Endothelial cell of umbilical vein (primary cell): ENCODE measurements around the gene SLC36A4. TPM values are rescaled to one million over a fixed set of nuclear protein-coding genes. Genes with fewer than 3 reads are reported as not detected.

Experiments
- BruUV-seq: library from RNA; stranded (reverse); fragments of 400-500 nt; replicated peaks from 2 replicates; lab custom pipeline; 2021; lab: Mats Ljungman, UMichigan
- CTCF ChIA-PET: fragments of 300-600, 350-600 bp; sonication (Branson Sonifier 250); formaldehyde crosslinking; loops from one replicate; lab custom pipeline; 2021; ENCODE audit warnings: antibody characterized with exemption, inconsistent platforms; lab: Charles Lee
- POLR2A ChIA-PET: fragments of 300-600, 350-600 bp; sonication (Branson Sonifier 250); formaldehyde crosslinking; loops from one replicate; lab custom pipeline; 2021; ENCODE audit warnings: antibody characterized with exemption, inconsistent platforms; lab: Charles Lee
- DNase-seq: peaks from one replicate; pipeline ENCODE4 v3.0.0-alpha.2; 2011; ENCODE audit warnings: low read depth, low spot score
- FAIRE-seq: peaks from 2 replicates; lab custom pipeline; 2011; peaks lifted over from hg19 to GRCh38; lab: Jason Lieb, UNC
- H2AFZ ChIP-seq: 2 replicates; pipeline ENCODE4 v1.6.0; 2012; ENCODE audit warnings: low read depth, low read length, control low read depth, inconsistent platforms
- H3K27ac ChIP-seq: 2 replicates; pipeline ENCODE4 v1.5.1; 2011; ENCODE audit warnings: low read depth, mild to moderate bottlenecking, control low read depth, low read length, moderate library complexity; ENCODE audit not compliant: insufficient read depth
- H3K27me3 ChIP-seq, 2 experiments: 2 replicates each; pipeline versions ENCODE4 v1.6.0 to v1.6.1; 2011; ENCODE audit warnings: low read length in 2 of 2, mixed read lengths in 1 of 2; ENCODE audit not compliant: control insufficient read depth in 2 of 2, insufficient read depth in 2 of 2
- H3K36me3 ChIP-seq, 2 experiments: 2 replicates in 1 of 2; 3 replicates in 1 of 2; pipeline ENCODE4 v1.5.1; 2011; ENCODE audit warnings: low read length in 2 of 2, mild to moderate bottlenecking in 1 of 2, moderate library complexity in 1 of 2; ENCODE audit not compliant: control insufficient read depth in 2 of 2, insufficient read depth in 2 of 2; ENCODE audit errors: extremely low read depth in 1 of 2
- H3K4me1 ChIP-seq: 3 replicates; pipeline ENCODE4 v1.5.1; 2011; ENCODE audit warnings: mild to moderate bottlenecking, low read length; ENCODE audit not compliant: control insufficient read depth, insufficient read depth; ENCODE audit errors: extremely low read depth
- H3K4me2 ChIP-seq: 2 replicates; pipeline ENCODE4 v1.6.1; 2011; ENCODE audit warnings: low read length, control low read depth, mixed read lengths; ENCODE audit not compliant: insufficient read depth
- H3K4me3 ChIP-seq, 3 experiments: fragments of 200-600 bp in 1 of 3; sonication (generic), shearing (Covaris generic) in 1 of 3; replicated peaks in 1 of 3; 2 replicates each; pipeline ENCODE4 v1.5.1; 2011 to 2016; ENCODE audit warnings: control low read depth in 3 of 3, low read length in 3 of 3, mild to moderate bottlenecking in 2 of 3, inconsistent platforms in 1 of 3, low read depth in 1 of 3, moderate library complexity in 1 of 3; ENCODE audit not compliant: insufficient read depth in 1 of 3
- H3K79me2 ChIP-seq: 2 replicates; pipeline ENCODE4 v1.6.0; 2012; ENCODE audit warnings: low read length, inconsistent platforms; ENCODE audit not compliant: control insufficient read depth, insufficient read depth
- H3K9ac ChIP-seq: replicated peaks from 2 replicates; pipeline ENCODE3; 2011; ENCODE audit warnings: low read length, control low read depth; ENCODE audit not compliant: insufficient read depth; ENCODE audit errors: extremely low read depth
- H3K9me1 ChIP-seq: replicated peaks from 3 replicates; pipeline ENCODE4 v1.6.0; 2011; ENCODE audit warnings: mild to moderate bottlenecking, low read length; ENCODE audit not compliant: control insufficient read depth, insufficient read depth; ENCODE audit errors: extremely low read depth
- H3K9me3 ChIP-seq: replicated peaks from 2 replicates; pipeline ENCODE4 v1.5.1; 2012; ENCODE audit warnings: low read length, inconsistent platforms; ENCODE audit not compliant: control insufficient read depth, insufficient read depth
- H4K20me1 ChIP-seq: replicated peaks from 2 replicates; pipeline ENCODE3; 2011; ENCODE audit warnings: mild to moderate bottlenecking, low read length; ENCODE audit not compliant: control insufficient read depth, insufficient read depth; ENCODE audit errors: extremely low read depth
- EZH2 ChIP-seq: IDR thresholded peaks from 2 replicates; pipeline ENCODE4 v1.6.1; 2012; ENCODE audit warnings: borderline replicate concordance, low read depth, mild to moderate bottlenecking, moderate library complexity, low read length, inconsistent platforms; ENCODE audit not compliant: severe bottlenecking
- FOS ChIP-seq: IDR thresholded peaks from 2 replicates; pipeline ENCODE4 v1.6.1; 2011; ENCODE audit warnings: mild to moderate bottlenecking, low read length, moderate library complexity, borderline replicate concordance; ENCODE audit not compliant: insufficient read depth
- GATA2 ChIP-seq: IDR thresholded peaks from 2 replicates; pipeline ENCODE4 v1.7.0; 2011; ENCODE audit warnings: low read depth, mild to moderate bottlenecking, moderate library complexity, mixed read lengths, low read length; ENCODE audit not compliant: insufficient read length, insufficient read depth
- JUN ChIP-seq: IDR thresholded peaks from 2 replicates; pipeline ENCODE4 v1.6.1; 2011; ENCODE audit warnings: borderline replicate concordance, low read depth; ENCODE audit not compliant: insufficient read length, insufficient read depth
- MYC ChIP-seq: IDR thresholded peaks from one replicate; pipeline ENCODE4 v1.6.1; 2011; ENCODE audit warnings: mild to moderate bottlenecking, low read depth, low read length
- POLR2A ChIP-seq: IDR thresholded peaks from 2 replicates; pipeline ENCODE4 v1.6.1; 2012; ENCODE audit warnings: low read depth, mild to moderate bottlenecking, control low read depth, low read length
- POLR2AphosphoS5 ChIP-seq: IDR thresholded peaks from 2 replicates; pipeline ENCODE4 v1.6.1; 2012; ENCODE audit warnings: low read depth, mild to moderate bottlenecking, control low read depth, low read length, moderate library complexity; ENCODE audit not compliant: insufficient read depth
- dilution Hi-C: fragments of 300-500 bp; cut with MboI; formaldehyde crosslinking; loops from one replicate; pipeline ENCODE4 v1.15.0; 2019; ENCODE audit warnings: low sequenced_read_pairs; ENCODE audit not compliant: extremely low pct_ligation_motif_present
- intact Hi-C: fragments of 100-400 bp; cut with micrococcal nuclease; formaldehyde crosslinking; loops from one replicate; pipeline ENCODE4 v1.10.0; 2022
- polyA plus RNA-seq, 4 experiments: library from polyadenylated mRNA; depleted of rRNA in 3 of 4; stranded (reverse) in 3 of 4; unstranded in 1 of 4; fragments of >200 nt; gene quantifications; 2 replicates each; pipeline versions ENCODE4 v1.2.1 to v1.2.3, GENCODE V29; 2011 to 2012; ENCODE audit warnings: missing spikeins in 1 of 4
- total RNA-seq: library from RNA; stranded (reverse); gene quantifications from 2 replicates; pipeline ENCODE4 v1.2.3, GENCODE V29; 2021
- TF ChIP-seq, protein P1 (sequence below), 2 donors: IDR thresholded peaks; 1 replicate in 1 of 2; 2 replicates in 1 of 2; pipeline ENCODE4 v1.5.1; 2011; ENCODE audit warnings: low read length in 2 of 2, mild to moderate bottlenecking in 2 of 2, moderate library complexity in 2 of 2, control low read depth in 1 of 2, inconsistent platforms in 1 of 2, low read depth in 1 of 2; ENCODE audit not compliant: insufficient read depth in 1 of 2; ENCODE audit errors: extremely low read depth in 1 of 2
- TF ChIP-seq, protein P2 (sequence below): IDR thresholded peaks from 2 replicates; pipeline ENCODE4 v1.6.1; 2011; ENCODE audit not compliant: insufficient read depth, insufficient read length

The SLC36A4 gene
- total and polyA plus RNA-seq, 2 donors (not counting 3 experiments of a cell fraction or from before 2014, with no cell fraction given) = 8.5 to 16.8 TPM

DNA sequence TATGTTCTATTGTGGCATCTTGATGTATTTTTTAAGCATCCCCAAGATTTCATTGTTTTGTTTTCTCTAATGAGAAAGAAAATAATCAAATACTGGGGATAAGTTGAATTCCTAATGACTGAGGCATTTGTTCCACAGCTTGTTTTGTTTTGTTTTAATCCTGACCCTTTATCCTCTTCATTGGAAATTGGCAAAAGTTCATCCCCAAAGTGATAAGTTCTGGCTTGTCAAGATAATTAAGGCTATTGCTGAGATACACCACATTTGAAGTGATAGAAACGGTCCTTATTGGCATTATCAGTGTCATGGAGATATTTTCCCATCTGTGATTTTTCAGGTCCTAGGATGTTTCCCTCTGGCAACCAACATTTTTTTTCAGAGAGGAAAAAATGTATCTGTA, 65.0 kb downstream of the SLC36A4 start:
- H3K27me3 ChIP-seq = no peaks in the 10 kb centered on the region
- H4K20me1 ChIP-seq = no peaks in the 10 kb centered on the region
- no peaks in the 10 kb centered on the region for H3K36me3 ChIP-seq
- DNase-seq (no peak), FAIRE-seq (no peak)
- no peak overlapping the region for H3K9ac ChIP-seq
- H2AFZ ChIP-seq = no peak overlapping the region
- no peak for TF ChIP-seq EZH2
- TF ChIP-seq, protein P1, sequence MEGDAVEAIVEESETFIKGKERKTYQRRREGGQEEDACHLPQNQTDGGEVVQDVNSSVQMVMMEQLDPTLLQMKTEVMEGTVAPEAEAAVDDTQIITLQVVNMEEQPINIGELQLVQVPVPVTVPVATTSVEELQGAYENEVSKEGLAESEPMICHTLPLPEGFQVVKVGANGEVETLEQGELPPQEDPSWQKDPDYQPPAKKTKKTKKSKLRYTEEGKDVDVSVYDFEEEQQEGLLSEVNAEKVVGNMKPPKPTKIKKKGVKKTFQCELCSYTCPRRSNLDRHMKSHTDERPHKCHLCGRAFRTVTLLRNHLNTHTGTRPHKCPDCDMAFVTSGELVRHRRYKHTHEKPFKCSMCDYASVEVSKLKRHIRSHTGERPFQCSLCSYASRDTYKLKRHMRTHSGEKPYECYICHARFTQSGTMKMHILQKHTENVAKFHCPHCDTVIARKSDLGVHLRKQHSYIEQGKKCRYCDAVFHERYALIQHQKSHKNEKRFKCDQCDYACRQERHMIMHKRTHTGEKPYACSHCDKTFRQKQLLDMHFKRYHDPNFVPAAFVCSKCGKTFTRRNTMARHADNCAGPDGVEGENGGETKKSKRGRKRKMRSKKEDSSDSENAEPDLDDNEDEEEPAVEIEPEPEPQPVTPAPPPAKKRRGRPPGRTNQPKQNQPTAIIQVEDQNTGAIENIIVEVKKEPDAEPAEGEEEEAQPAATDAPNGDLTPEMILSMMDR (IDR thresholded peaks at IDR 0.05; ENCODE audit: extremely low read depth in 1 of 2, insufficient read depth in 1 of 2, low read depth in 1 of 2, low read length in 2 of 2) = no peak
- no peak overlapping the region for H3K4me3 ChIP-seq
- H3K4me1 ChIP-seq = no peaks in the 10 kb centered on the region
- CTCF ChIA-PET = interaction anchor here (3.5 kb wide), 1 partner anchor 13 kb away, joined by 23 read pairs; no protein-coding TSS in a partner anchor
- POLR2A ChIA-PET = no interaction called here
- intact Hi-C loops = loop anchor here (5.0 kb wide), 1 partner anchor 519 kb away; no protein-coding TSS in a partner anchor
- no peaks in the 10 kb centered on the region for H3K9me3 ChIP-seq
- dilution Hi-C loops = no loop called here
- no peak overlapping the region for H3K27ac ChIP-seq
- BruUV-seq = no TSS peak
- H3K79me2 ChIP-seq = no peaks in the 10 kb centered on the region
- no peaks in the 10 kb centered on the region for H3K9me1 ChIP-seq
- H3K4me2 ChIP-seq = no peak overlapping the region

DNA sequence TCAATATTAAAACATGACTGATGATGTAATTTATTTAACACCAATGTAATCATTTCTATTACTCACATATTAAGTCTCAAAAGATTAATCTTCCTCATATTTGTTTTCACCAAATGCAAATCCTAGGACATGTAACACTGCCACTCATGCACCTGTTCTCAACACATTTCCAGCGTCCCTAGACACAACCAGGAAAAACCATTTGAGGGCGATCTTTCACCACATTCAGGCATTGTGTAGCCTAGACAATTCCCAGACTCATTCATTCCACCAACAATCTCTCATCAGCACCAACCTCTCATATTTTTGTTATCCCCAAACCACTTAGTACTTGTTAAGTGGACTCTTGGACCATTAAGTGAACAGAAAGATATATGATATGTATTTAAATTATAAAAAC, 66.1 kb downstream of the SLC36A4 start:
- FAIRE-seq (peak; percentile 37), DNase-seq (peak; percentile 44)
- no TSS peak for BruUV-seq
- Histone ChIP-seq H3K9me1 (no peaks in the 10 kb centered on the region), H3K4me2 (no peak overlapping the region), H3K9me3 (no peaks in the 10 kb centered on the region), H3K79me2 (no peaks in the 10 kb centered on the region), H3K36me3 (no peaks in the 10 kb centered on the region), H3K4me3 (no peak overlapping the region), H3K27me3 (no peaks in the 10 kb centered on the region), H2AFZ (no peak overlapping the region), H3K4me1 (no peaks in the 10 kb centered on the region), H3K9ac (no peak overlapping the region), H3K27ac (no peak overlapping the region), H4K20me1 (no peaks in the 10 kb centered on the region)
- intact Hi-C loops = loop anchor here (1.0 to 5.0 kb wide), 2 partner anchors 94 to 521 kb away; no protein-coding TSS in a partner anchor
- ChIA-PET CTCF (no interaction called here), POLR2A (no interaction called here)
- dilution Hi-C loops = no loop called here
- TF ChIP-seq, protein P1 (IDR thresholded peaks at IDR 0.05; ENCODE audit: extremely low read depth in 1 of 2, insufficient read depth in 1 of 2, low read depth in 1 of 2, low read length in 2 of 2) = no peak
- TF ChIP-seq EZH2 (no peak), MYC (no peak), JUN (no peak), POLR2A (no peak), FOS (no peak), GATA2 (no peak), POLR2AphosphoS5 (no peak)
- TF ChIP-seq, protein P2, sequence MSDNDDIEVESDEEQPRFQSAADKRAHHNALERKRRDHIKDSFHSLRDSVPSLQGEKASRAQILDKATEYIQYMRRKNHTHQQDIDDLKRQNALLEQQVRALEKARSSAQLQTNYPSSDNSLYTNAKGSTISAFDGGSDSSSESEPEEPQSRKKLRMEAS = no peak
